Kidney epithelial cell (primary cell): Measurements from ENCODE around the gene PPM1N. TPM values are rescaled to one million over a fixed set of nuclear protein-coding genes. Genes with fewer than 3 reads are reported as not detected.
A peak's percentile ranks its signal among the peaks of the same experiment; 100 is the strongest.

Experiments used
- DNase-seq: peaks from one replicate; pipeline ENCODE4 v3.0.0-alpha.2; 2010; ENCODE audit warnings: low read depth
- H3K27me3 ChIP-seq: 2 replicates; pipeline ENCODE4 v1.6.0; 2011; ENCODE audit warnings: low read length; ENCODE audit not compliant: control insufficient read depth, insufficient read depth
- H3K36me3 ChIP-seq: 2 replicates; pipeline ENCODE4 v1.5.1; 2011; ENCODE audit warnings: low read length; ENCODE audit not compliant: control insufficient read depth, insufficient read depth
- H3K4me3 ChIP-seq: 2 replicates; pipeline ENCODE4 v1.5.1; 2011; ENCODE audit warnings: low read depth, mild to moderate bottlenecking, control low read depth, low read length
- total RNA-seq: library from RNA; depleted of rRNA; stranded (reverse); fragments of >200 nt; gene quantifications from 2 replicates; pipeline ENCODE4 v1.2.3, GENCODE V29; 2015
- TF ChIP-seq, protein P1 (sequence below): IDR thresholded peaks from 2 replicates; pipeline ENCODE4 v1.5.1; 2011; ENCODE audit warnings: mild to moderate bottlenecking, moderate library complexity, low read length, control low read depth, inconsistent platforms; ENCODE audit not compliant: insufficient read depth, poor library complexity, severe bottlenecking

PPM1N gene
- total RNA-seq, 1 donor from 2014 or later: not detected

GRCh38 chr19:45492137-45492626 lies 6.1 kb upstream of the PPM1N start:
- TF ChIP-seq, protein P1, sequence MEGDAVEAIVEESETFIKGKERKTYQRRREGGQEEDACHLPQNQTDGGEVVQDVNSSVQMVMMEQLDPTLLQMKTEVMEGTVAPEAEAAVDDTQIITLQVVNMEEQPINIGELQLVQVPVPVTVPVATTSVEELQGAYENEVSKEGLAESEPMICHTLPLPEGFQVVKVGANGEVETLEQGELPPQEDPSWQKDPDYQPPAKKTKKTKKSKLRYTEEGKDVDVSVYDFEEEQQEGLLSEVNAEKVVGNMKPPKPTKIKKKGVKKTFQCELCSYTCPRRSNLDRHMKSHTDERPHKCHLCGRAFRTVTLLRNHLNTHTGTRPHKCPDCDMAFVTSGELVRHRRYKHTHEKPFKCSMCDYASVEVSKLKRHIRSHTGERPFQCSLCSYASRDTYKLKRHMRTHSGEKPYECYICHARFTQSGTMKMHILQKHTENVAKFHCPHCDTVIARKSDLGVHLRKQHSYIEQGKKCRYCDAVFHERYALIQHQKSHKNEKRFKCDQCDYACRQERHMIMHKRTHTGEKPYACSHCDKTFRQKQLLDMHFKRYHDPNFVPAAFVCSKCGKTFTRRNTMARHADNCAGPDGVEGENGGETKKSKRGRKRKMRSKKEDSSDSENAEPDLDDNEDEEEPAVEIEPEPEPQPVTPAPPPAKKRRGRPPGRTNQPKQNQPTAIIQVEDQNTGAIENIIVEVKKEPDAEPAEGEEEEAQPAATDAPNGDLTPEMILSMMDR: no peak
- no peak for DNase-seq
- H3K27me3 ChIP-seq: peaks cover under 1% of the 10 kb centered on the region
- H3K4me3 ChIP-seq: no peak overlapping the region
- H3K36me3 ChIP-seq: no peaks in the 10 kb centered on the region

GRCh38 chr19:45492627-45493470 lies 5.4 kb upstream of the PPM1N start:
- Histone ChIP-seq H3K4me3 (peak overlapping the region; percentile 39), H3K36me3 (no peaks in the 10 kb centered on the region), H3K27me3 (peaks cover 6% of the 10 kb centered on the region)
- TF ChIP-seq, protein P1: no peak
- DNase-seq: no peak

DNA sequence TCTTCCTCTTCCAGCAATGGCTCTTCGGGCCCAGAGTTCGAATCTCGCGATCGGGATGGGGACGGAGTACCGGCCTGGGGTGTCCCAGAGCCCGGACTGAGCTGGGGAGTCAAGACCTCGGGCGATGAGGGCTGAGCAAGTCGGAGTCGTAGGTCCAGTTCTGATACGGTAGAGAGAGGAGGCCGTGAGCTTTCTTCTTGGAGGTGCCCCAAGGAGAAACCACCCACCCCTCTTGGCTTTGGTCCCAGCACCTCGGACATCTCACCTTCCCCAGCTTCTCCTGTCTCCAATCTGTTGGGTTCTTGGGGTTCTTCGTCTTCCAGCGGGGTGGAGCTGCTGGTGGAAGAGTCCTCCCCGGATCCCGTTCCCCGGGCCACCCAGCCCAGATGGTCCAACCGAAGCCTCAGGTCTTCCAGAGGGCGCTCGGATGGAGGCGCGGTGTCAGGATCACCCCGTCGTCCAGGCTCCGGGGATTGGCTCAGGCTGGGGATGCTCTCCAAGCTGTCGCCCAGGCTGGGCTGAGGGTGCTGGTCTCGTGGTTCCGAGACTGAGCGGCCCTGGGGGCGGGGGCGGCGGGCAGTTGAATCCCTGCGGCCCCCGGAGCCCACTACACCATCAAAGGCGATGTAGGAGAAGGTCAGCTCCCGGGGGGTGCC lies 3.9 kb upstream of the PPM1N start:
- TF ChIP-seq, protein P1: no peak
- Histone ChIP-seq H3K27me3 (peaks cover 21% of the 10 kb centered on the region), H3K4me3 (no peak overlapping the region), H3K36me3 (no peaks in the 10 kb centered on the region)
- no peak for DNase-seq

DNA sequence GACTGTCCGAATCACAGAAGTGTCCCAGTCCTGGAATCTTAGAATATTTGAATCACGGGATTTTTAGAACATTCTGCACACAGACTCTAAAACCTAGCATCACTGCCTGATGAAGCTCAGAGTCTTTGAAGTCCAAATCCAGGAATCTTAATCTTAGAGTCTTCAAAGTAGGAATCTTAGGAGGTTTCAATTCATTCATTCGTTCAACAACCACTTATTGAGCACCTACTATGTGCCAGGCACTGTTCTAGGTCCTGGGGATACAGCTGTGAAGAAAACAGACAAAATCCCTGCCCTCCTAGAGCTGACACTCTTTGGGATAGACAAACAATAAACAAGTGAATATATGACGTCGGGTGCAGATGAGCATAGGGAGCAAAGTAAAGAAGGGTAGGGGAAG lies 3.1 kb upstream of the PPM1N start:
- H3K36me3 ChIP-seq: no peaks in the 10 kb centered on the region
- DNase-seq: no peak
- H3K27me3 ChIP-seq: peaks cover 26% of the 10 kb centered on the region
- TF ChIP-seq, protein P1: no peak
- H3K4me3 ChIP-seq: no peak overlapping the region

- Histone ChIP-seq H3K4me3 (peak overlapping the region; percentile 58), H3K36me3 (no peaks in the 10 kb centered on the region), H3K27me3 (peaks cover 26% of the 10 kb centered on the region)
- TF ChIP-seq, protein P1: no peak
- no peak for DNase-seq
These were observed 1.8 kb upstream of the PPM1N start for GRCh38 chr19:45496349-45496953.
